ENCODE results near the gene NLGN1.

DNA sequence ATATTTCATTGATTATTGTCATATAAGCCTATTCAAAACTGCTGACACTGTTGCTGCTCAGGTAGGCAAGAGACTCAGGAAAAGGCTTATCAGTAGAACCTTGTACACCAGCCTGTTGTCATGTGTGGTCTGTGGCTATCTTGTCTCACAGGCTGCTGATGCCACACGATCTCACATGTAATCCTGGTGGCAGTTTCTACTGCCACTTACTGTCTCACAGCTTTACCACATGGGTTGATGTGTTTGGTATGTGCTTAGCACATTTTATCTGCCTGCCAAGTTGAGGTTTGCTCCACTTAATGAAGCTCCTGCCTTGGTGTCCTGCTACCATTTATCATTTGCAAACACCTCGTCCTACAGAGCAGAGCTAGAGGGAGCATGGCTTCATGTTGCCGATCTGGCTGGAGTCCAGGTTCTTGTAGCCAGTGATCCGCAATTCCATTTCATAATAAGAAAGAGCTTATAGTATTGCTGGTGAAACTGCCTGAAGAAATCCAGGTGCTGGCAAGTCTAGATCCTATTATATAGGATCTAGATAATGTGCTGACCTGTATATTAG lies 637.9 kb downstream of the NLGN1 start:
- TF ChIP-seq, protein P1, sequence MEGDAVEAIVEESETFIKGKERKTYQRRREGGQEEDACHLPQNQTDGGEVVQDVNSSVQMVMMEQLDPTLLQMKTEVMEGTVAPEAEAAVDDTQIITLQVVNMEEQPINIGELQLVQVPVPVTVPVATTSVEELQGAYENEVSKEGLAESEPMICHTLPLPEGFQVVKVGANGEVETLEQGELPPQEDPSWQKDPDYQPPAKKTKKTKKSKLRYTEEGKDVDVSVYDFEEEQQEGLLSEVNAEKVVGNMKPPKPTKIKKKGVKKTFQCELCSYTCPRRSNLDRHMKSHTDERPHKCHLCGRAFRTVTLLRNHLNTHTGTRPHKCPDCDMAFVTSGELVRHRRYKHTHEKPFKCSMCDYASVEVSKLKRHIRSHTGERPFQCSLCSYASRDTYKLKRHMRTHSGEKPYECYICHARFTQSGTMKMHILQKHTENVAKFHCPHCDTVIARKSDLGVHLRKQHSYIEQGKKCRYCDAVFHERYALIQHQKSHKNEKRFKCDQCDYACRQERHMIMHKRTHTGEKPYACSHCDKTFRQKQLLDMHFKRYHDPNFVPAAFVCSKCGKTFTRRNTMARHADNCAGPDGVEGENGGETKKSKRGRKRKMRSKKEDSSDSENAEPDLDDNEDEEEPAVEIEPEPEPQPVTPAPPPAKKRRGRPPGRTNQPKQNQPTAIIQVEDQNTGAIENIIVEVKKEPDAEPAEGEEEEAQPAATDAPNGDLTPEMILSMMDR (IDR thresholded peaks at IDR 0.05; ENCODE audit: poor library complexity): no peak
- TF ChIP-seq EZH2phosphoT487 (IDR thresholded peaks at IDR 0.05; ENCODE audit: low read depth, severe bottlenecking, unreplicated experiment) (no peak), EZH2 (IDR thresholded peaks at IDR 0.05; ENCODE audit: borderline replicate concordance) (no peak)

Data from hepatocyte (in vitro differentiated cells).